ENCODE results near the gene RPGRIP1L. TPM values are rescaled to one million over a fixed set of nuclear protein-coding genes. Genes with fewer than 3 reads are reported as not detected.

The RPGRIP1L gene
- total RNA-seq (2022; extraction: Qiagen RNA extraction; ENCODE audit: low read depth), result 7.8 to 11.6 TPM (median 10.0 TPM) in 5 replicates

GRCh38 chr16:53703590-53704444 is at the start of gene RPGRIP1L, which contains the start of gene FTO:
TSS of gene RPGRIP1L (minus strand) at chr16:53703859. CDS start at chr16:53700723, 3,136 bp downstream.
TSS of gene FTO (plus strand) at chr16:53704156.

Other genes starting within 250 kb of the RPGRIP1L start
- 21.3 to 23.7 TPM (median 22.3 TPM) in 5 replicates for gene AKTIP, start 200.7 kb downstream of the RPGRIP1L start, total RNA-seq (2022; extraction: Qiagen RNA extraction; ENCODE audit: low read depth)
- 25.0 to 42.0 TPM (median 29.7 TPM) in 5 replicates for gene FTO, start 297 bp upstream of the RPGRIP1L start, total RNA-seq (2022; extraction: Qiagen RNA extraction; ENCODE audit: low read depth)

Data from A549 treated with RU486 at 1 μM for 4 hours (cell line).